GM12865 (cell line): Measurements from ENCODE around the gene PLPPR3.
"Not testable (repeated sequence)": the region's sequence is repeated elsewhere in the genome, so short reads cannot be mapped to it uniquely, and the experiment has no call there.

Experiments
- DNase-seq: peaks from one replicate; pipeline ENCODE4 v3.0.0; 2010; ENCODE audit warnings: low read depth
- H3K4me3 ChIP-seq: 2 replicates; pipeline ENCODE4 v1.5.1; 2011; ENCODE audit warnings: mild to moderate bottlenecking, low read depth, low read length, control low read depth
- CTCF ChIP-seq: IDR thresholded peaks from 2 replicates; pipeline ENCODE4 v1.5.1; 2011; ENCODE audit warnings: low read length, control low read depth, low read depth, inconsistent platforms; ENCODE audit not compliant: insufficient read depth; ENCODE audit errors: missing control alignments

PLPPR3 gene

DNA sequence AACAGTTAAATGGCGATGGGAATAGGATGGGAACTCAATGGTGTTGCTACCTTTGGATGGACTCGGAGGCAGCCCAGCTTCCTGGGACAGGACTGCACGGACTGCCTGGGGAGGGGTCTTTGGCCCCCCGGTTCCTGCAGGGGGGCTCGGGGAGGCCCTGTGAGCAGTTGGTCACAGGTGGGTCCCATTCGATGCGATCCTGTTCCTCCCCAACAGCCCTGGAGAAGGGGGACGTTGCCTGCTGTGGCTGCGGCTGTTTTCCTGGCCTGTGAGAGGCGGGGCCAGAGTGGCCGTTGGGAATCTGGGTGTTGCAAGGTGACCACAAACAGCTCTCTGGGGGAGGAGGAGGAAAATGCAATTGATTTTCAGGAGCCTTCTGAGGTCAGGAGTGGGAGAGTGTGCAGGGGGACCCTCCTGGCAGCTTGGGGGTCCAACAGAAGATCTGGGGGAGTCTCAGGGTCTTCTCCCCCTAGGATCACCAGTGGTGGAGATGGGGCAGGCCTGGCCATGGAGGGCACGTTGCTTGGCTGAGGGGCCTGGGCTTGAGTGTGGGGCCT lies 1.9 kb upstream of the PLPPR3 start:
- H3K4me3 ChIP-seq, result no peak overlapping the region
- TF ChIP-seq CTCF, result no peak
- DNase-seq, result no peak

GRCh38 chr19:821231-821824 lies 427 bp downstream of the PLPPR3 start:
- H3K4me3 ChIP-seq, result no peak overlapping the region
- no peak for DNase-seq
- TF ChIP-seq CTCF, result no peak

DNA sequence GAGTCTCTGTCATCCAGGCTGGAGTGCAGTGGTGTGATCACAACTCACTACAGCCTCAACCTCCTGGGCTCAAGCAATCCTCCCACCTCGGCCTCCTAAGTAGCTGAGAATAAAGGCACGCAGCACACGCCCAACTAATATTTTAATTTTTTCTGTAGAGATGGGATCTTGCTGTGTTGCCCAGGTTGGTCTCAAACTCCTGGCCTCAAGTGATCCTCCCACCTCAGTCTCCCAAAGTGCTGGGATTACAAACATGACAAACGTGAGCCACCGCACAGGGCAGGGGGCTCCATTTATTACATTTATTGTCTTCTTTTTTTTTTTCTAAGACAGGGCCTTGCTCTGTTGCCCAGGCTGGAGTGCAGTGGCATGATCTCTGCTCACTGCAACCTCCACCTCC lies 1.5 kb downstream of the PLPPR3 start:
- not testable (repeated sequence) for H3K4me3 ChIP-seq, DNase-seq

- TF ChIP-seq CTCF, result no peak
- no peak overlapping the region for H3K4me3 ChIP-seq
- DNase-seq, result no peak
Measured at GRCh38 chr19:816500-816857, 5.3 kb downstream of the PLPPR3 start.

DNA sequence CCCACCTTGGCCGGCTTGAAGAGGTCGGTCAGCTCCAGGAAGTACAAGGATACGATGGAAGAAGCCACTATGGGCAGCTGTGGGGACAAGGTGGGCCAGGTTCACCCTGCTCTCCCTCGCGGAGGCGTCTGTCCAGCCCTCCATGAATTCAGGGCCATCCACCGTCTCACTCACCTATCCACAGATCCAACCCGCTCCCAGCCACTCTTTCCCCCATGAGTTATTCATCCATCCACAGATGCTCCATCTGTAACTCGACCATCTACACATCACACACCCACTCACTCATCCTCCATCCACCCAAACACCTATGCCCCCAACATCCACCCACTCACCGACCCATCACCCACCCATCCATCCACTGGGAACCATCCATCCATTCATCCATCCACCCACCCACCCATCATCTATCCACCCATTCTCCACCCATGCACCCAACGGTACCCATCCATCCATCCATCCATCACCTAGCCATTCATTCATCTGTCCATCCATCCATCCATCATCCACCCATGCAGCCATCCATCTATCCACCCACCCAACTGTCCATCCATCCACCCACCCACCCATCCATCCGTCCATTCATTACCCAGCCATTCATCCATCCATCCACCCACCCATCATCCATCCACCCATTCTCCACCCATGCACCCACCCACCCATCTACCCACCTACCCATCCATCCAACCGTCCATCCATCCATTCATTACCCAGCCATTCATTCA lies 5.8 kb downstream of the PLPPR3 start:
- no peak for TF ChIP-seq CTCF
- H3K4me3 ChIP-seq, result no peak overlapping the region
- DNase-seq, result no peak

DNA sequence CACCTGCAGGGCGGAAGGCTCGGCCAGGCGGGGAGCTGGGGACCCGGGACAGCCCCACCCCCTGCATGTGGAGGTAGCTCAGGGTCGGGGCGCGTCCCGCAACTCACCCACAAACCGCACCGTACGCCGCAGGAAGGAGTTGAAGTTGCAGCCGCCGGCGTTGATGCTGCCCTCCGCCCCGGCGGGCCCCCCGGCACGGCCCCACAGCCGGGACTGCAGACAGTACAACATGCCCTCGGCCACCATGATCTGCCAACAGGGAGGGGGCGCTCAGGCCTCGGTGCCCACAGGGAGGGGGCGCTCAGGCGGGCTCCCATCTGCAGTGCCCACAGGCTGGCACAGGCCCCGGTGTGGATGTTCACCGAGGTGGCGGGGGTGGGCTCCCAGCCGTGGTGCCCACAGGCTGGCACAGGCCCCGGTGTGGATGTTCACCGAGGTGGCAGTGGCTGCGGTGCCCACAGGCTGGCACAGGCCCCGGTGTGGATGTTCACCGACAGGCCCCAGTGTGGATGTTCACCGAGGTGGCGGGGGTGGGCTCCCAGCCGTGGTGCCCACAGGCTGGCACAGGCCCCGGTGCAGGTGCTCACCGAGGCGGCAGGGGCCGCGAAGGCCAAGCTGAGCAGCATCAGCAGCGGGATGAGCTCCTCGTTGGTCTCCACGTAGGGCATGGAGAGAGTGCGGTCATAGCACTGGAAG lies 6.5 kb downstream of the PLPPR3 start:
- DNase-seq, result no peak
- no peak for TF ChIP-seq CTCF
- no peak overlapping the region for H3K4me3 ChIP-seq
